Measurements from ENCODE around the gene PPP6R3.
"Not testable (repeated sequence)": the region's sequence is repeated elsewhere in the genome, so short reads cannot be mapped to it uniquely, and the experiment has no call there.

- TF ChIP-seq, protein P1, sequence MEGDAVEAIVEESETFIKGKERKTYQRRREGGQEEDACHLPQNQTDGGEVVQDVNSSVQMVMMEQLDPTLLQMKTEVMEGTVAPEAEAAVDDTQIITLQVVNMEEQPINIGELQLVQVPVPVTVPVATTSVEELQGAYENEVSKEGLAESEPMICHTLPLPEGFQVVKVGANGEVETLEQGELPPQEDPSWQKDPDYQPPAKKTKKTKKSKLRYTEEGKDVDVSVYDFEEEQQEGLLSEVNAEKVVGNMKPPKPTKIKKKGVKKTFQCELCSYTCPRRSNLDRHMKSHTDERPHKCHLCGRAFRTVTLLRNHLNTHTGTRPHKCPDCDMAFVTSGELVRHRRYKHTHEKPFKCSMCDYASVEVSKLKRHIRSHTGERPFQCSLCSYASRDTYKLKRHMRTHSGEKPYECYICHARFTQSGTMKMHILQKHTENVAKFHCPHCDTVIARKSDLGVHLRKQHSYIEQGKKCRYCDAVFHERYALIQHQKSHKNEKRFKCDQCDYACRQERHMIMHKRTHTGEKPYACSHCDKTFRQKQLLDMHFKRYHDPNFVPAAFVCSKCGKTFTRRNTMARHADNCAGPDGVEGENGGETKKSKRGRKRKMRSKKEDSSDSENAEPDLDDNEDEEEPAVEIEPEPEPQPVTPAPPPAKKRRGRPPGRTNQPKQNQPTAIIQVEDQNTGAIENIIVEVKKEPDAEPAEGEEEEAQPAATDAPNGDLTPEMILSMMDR (IDR thresholded peaks at IDR 0.05): not testable (repeated sequence)
- not testable (repeated sequence) for TF ChIP-seq POLR2A (IDR thresholded peaks at IDR 0.05); POLR2AphosphoS5 (IDR thresholded peaks at IDR 0.05; ENCODE audit: insufficient read depth in 1 of 2, low read depth in 1 of 2)
These were observed 2.2 kb upstream of the PPP6R3 start for GRCh38 chr11:68458340-68458739.

Data from vagina (tissue), 2 donors.